ENCODE measurements around the gene BICRA. TPM values are rescaled to one million over a fixed set of nuclear protein-coding genes. Genes with fewer than 3 reads are reported as not detected.

BICRA gene
- total and polyA plus RNA-seq, 2 of the 8 experiments (the other 6 are each of a cell fraction or from before 2014, with no cell fraction given) = 1.5 to 29.2 TPM

DNA sequence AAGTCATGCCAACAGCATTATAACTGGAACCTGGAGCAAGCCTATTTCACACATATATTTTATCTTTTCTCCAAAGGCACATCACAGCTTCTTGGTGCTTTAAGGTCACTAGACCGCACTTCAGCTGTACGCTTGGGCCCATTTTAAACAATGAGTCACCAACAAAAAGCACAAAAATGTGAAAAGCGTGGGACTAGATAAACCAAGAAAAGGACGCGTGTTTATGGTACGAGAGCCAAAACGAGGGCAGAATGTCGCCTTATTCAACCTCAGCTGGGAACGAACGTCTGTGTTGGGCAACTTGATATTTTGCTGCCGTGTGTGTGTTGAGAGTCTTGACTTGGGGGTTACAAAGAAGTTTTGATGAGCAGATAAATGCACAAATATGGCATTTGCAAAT, 95.1 kb downstream of the BICRA start:
- H2BK20ac ChIP-seq (ENCODE audit: low read length) = no peak overlapping the region
- H3K18ac ChIP-seq (ENCODE audit: extremely low read depth, low read length) = no peak overlapping the region
- no peak overlapping the region for H2AFZ ChIP-seq (ENCODE audit: low read length)
- peaks cover 0 to 1% of the 10 kb centered on the region in 2 experiments for H4K20me1 ChIP-seq (replicated peaks in 1 of 2; ENCODE audit: control insufficient read depth in 1 of 2, insufficient read depth in 2 of 2, low read length in 2 of 2)
- H4K5ac ChIP-seq (ENCODE audit: insufficient read length, low read depth, low read length) = no peak overlapping the region
- no peak overlapping the region for H2BK120ac ChIP-seq (replicated peaks; ENCODE audit: low read depth, low read length)
- no peaks in the 10 kb centered on the region for H3K79me1 ChIP-seq (ENCODE audit: low read depth, low read length)
- ChIA-PET CTCF (ENCODE audit: partially characterized antibody) (interaction anchor here (0.8 to 24.9 kb wide), 9 partner anchors 8 to 419 kb away, joined by 3 to 436 read pairs (median 3); partner anchors contain the start of gene EHD2), POLR2A (ENCODE audit: partially characterized antibody) (interaction anchor here (1.1 to 1.9 kb wide), 2 partner anchors 41 to 213 kb away, joined by 3 to 5 read pairs; partner anchors contain the start of gene NOP53)
- no peak overlapping the region for H3K4ac ChIP-seq (replicated peaks; ENCODE audit: insufficient read length, low read depth, low read length)
- H3K9ac ChIP-seq (replicated peaks in 1 of 4; ENCODE audit: extremely low read depth in 1 of 4, low read depth in 3 of 4, low read length in 3 of 4) = no peak overlapping the region
- no peak overlapping the region for H2AK5ac ChIP-seq (ENCODE audit: low read depth, low read length)
- 95% methylated on average over 11 of the region's 11 CpGs; no CpG with 5 or more reads in 1 of the 2 experiments for WGBS, 2 experiments (ENCODE audit: extremely low coverage in 1 of 2, insufficient coverage in 1 of 2, insufficient read length in 1 of 2, insufficient replicate concordance in 2 of 2, low coverage in 1 of 2, low lambda C conversion rate in 2 of 2, missing lambda C conversion rate in 1 of 2)
- H3K4me1 ChIP-seq (replicated peaks in 1 of 4; ENCODE audit: control insufficient read depth in 3 of 4, insufficient read depth in 4 of 4, low read length in 3 of 4) = peaks cover 0 to under 1% (median 0%) of the 10 kb centered on the region in 4 experiments; a peak in 1 of 7 replicates
- H3K56ac ChIP-seq (replicated peaks; ENCODE audit: insufficient read length, low read depth, low read length) = no peak overlapping the region
- H2BK15ac ChIP-seq (ENCODE audit: low read length) = no peak overlapping the region
- no peak for FAIRE-seq
- H3K4me2 ChIP-seq (ENCODE audit: insufficient read depth in 1 of 2, low read depth in 2 of 2, low read length in 2 of 2) = no peak overlapping the region
- H4K91ac ChIP-seq (replicated peaks; ENCODE audit: insufficient read length, low read length) = no peak overlapping the region
- no peak overlapping the region for H3K4me3 ChIP-seq (ENCODE audit: extremely low read depth in 1 of 4, insufficient read depth in 2 of 4, low read depth in 3 of 4, low read length in 4 of 4)
- no peak overlapping the region for H3K27ac ChIP-seq (ENCODE audit: low read depth, low read length)
- H2BK12ac ChIP-seq (ENCODE audit: low read depth, low read length) = no peak overlapping the region
- no peak overlapping the region for H3K23ac ChIP-seq (ENCODE audit: insufficient read length)
- no peaks in the 10 kb centered on the region for H3K9me3 ChIP-seq (ENCODE audit: insufficient read depth in 2 of 2, low read depth in 1 of 2, low read length in 1 of 2)
- H3K14ac ChIP-seq (ENCODE audit: insufficient read length) = no peak overlapping the region
- H3K27me3 ChIP-seq (replicated peaks in 1 of 4; ENCODE audit: control insufficient read depth in 3 of 4, extremely low read depth in 1 of 4, insufficient read depth in 3 of 4, low read length in 3 of 4) = no peaks in the 10 kb centered on the region
- DNase-seq (ENCODE audit: low read depth in 1 of 2, low spot score in 2 of 2) = no peak
- no peaks in the 10 kb centered on the region for H3K79me2 ChIP-seq (ENCODE audit: control insufficient read depth in 1 of 2, insufficient read depth in 2 of 2, low read length in 2 of 2)
- no peak overlapping the region for H2BK5ac ChIP-seq (ENCODE audit: low read depth, low read length)
- peaks cover under 1 to 19% (median 4%) of the 10 kb centered on the region in 4 experiments; a peak in 6 of 8 replicates for H3K36me3 ChIP-seq (ENCODE audit: control insufficient read depth in 2 of 4, insufficient read depth in 4 of 4, low read length in 3 of 4)
- H3K23me2 ChIP-seq (ENCODE audit: low read depth, low read length) = no peaks in the 10 kb centered on the region
- H4K8ac ChIP-seq (ENCODE audit: extremely low read depth, insufficient read depth, low read length) = no peak overlapping the region
- no peak for TF ChIP-seq TAF7 (optimal IDR thresholded peaks at IDR 0.05; ENCODE audit: borderline replicate concordance, low read depth, low read length)

Data from H1 (cell line).